NB4 (cell line): ENCODE results near the gene CEP250.

Source experiments
- DNase-seq: peaks from one replicate; pipeline ENCODE4 v3.0.0; 2010; ENCODE audit warnings: low read depth
- H3K4me3 ChIP-seq: one replicate; pipeline ENCODE4 v1.5.1; 2011; ENCODE audit warnings: mild to moderate bottlenecking, low read depth, low read length, moderate library complexity
- CTCF ChIP-seq: IDR thresholded peaks from one replicate; pipeline ENCODE4 v1.5.1; 2012; ENCODE audit warnings: low read depth, low read length
- MAX ChIP-seq: IDR thresholded peaks from 2 replicates; pipeline ENCODE4 v1.6.1; 2011; ENCODE audit warnings: low read depth, low read length
- MYC ChIP-seq: IDR thresholded peaks from 2 replicates; pipeline ENCODE4 v1.6.1; 2011; ENCODE audit warnings: low read depth, low read length
- POLR2A ChIP-seq: IDR thresholded peaks from 2 replicates; pipeline ENCODE4 v1.6.1; 2011; ENCODE audit warnings: mild to moderate bottlenecking; ENCODE audit not compliant: insufficient read length; ENCODE audit errors: extremely low read depth

Gene CEP250

GRCh38 chr20:35431621-35432429 is 23.6 kb upstream of the CEP250 start:
- no peak for TF ChIP-seq POLR2A
- TF ChIP-seq MAX = no peak
- TF ChIP-seq MYC = no peak
- no peak for TF ChIP-seq CTCF
- H3K4me3 ChIP-seq = no peak overlapping the region
- DNase-seq = no peak

- no peak for DNase-seq
- H3K4me3 ChIP-seq = no peak overlapping the region
- no peak for TF ChIP-seq MAX
Measured at GRCh38 chr20:35432430-35432735, 23.0 kb upstream of the CEP250 start.

GRCh38 chr20:35433337-35433736 is 22.1 kb upstream of the CEP250 start:
- H3K4me3 ChIP-seq = no peak overlapping the region
- TF ChIP-seq MYC = no peak
- no peak for TF ChIP-seq CTCF
- no peak for TF ChIP-seq POLR2A
- TF ChIP-seq MAX = no peak

GRCh38 chr20:35434085-35435005 is 21.1 kb upstream of the CEP250 start:
- no peak for DNase-seq
- TF ChIP-seq CTCF = no peak
- TF ChIP-seq MAX = no peak
- TF ChIP-seq POLR2A = no peak
- no peak for TF ChIP-seq MYC
- no peak overlapping the region for H3K4me3 ChIP-seq

More at GRCh38 chr20:35433337-35433736, 22.1 kb upstream of the CEP250 start:
- no peak for DNase-seq

GRCh38 chr20:35436177-35436573 is 19.2 kb upstream of the CEP250 start:
- TF ChIP-seq POLR2A (no peak), CTCF (no peak), MAX (no peak), MYC (no peak)
- H3K4me3 ChIP-seq = no peak overlapping the region
- no peak for DNase-seq

- no peak for DNase-seq
- TF ChIP-seq MAX (no peak), POLR2A (no peak), CTCF (no peak), MYC (no peak)
- no peak overlapping the region for H3K4me3 ChIP-seq
Measured at GRCh38 chr20:35437599-35437998, 17.8 kb upstream of the CEP250 start.
